PFSK-1 (cell line): ENCODE measurements around the gene MOBP.

Source experiments
- POLR2AphosphoS5 ChIP-seq: IDR thresholded peaks from 2 replicates; pipeline ENCODE4 v1.6.1; 2012; ENCODE audit warnings: low read depth, mild to moderate bottlenecking, control low read depth, low read length, moderate library complexity
- TAF1 ChIP-seq: IDR thresholded peaks from 2 replicates; pipeline ENCODE4 v1.6.1; 2012; ENCODE audit warnings: low read length, control low read depth, borderline replicate concordance; ENCODE audit not compliant: insufficient read depth
- TF ChIP-seq, protein P1 (sequence below), 2 experiments: IDR thresholded peaks; 2 replicates each; pipeline versions ENCODE4 v1.6.1 to v1.8.0; 2011 to 2012; ENCODE audit warnings: low read depth in 2 of 2, low read length in 2 of 2, control low read depth in 1 of 2, inconsistent platforms in 1 of 2, mild to moderate bottlenecking in 1 of 2, moderate library complexity in 1 of 2; ENCODE audit not compliant: insufficient read depth in 1 of 2

DNA sequence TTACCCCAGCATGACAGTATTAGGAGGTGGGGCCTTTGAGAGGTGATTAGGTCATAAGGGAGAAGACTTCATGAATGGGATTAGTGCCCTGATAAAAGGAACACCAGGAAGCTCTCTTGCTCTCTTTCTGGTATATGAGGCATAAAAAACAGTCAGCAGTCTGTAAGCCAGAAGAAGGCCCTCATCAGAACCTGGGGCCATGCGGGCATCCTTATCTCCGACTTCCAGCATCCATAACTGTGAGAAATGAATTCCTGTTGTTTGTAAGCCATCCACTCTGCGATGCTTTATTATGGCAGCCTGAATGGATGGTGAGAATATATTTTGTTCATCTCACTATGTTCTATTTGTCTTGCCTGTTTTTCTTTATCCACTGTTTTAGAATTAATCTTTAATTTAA lies 17.7 kb upstream of the MOBP start:
- TF ChIP-seq POLR2AphosphoS5 (no peak), TAF1 (no peak)
- TF ChIP-seq, protein P1, sequence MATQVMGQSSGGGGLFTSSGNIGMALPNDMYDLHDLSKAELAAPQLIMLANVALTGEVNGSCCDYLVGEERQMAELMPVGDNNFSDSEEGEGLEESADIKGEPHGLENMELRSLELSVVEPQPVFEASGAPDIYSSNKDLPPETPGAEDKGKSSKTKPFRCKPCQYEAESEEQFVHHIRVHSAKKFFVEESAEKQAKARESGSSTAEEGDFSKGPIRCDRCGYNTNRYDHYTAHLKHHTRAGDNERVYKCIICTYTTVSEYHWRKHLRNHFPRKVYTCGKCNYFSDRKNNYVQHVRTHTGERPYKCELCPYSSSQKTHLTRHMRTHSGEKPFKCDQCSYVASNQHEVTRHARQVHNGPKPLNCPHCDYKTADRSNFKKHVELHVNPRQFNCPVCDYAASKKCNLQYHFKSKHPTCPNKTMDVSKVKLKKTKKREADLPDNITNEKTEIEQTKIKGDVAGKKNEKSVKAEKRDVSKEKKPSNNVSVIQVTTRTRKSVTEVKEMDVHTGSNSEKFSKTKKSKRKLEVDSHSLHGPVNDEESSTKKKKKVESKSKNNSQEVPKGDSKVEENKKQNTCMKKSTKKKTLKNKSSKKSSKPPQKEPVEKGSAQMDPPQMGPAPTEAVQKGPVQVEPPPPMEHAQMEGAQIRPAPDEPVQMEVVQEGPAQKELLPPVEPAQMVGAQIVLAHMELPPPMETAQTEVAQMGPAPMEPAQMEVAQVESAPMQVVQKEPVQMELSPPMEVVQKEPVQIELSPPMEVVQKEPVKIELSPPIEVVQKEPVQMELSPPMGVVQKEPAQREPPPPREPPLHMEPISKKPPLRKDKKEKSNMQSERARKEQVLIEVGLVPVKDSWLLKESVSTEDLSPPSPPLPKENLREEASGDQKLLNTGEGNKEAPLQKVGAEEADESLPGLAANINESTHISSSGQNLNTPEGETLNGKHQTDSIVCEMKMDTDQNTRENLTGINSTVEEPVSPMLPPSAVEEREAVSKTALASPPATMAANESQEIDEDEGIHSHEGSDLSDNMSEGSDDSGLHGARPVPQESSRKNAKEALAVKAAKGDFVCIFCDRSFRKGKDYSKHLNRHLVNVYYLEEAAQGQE (IDR thresholded peaks at IDR 0.05; ENCODE audit: insufficient read depth in 1 of 2, low read depth in 2 of 2, low read length in 2 of 2), result no peak
